ENCODE results near the gene SLC6A5. TPM values are rescaled to one million over a fixed set of nuclear protein-coding genes. Genes with fewer than 3 reads are reported as not detected.

SLC6A5 gene
- total RNA-seq, 1 donor from 2014 or later: not detected

DNA sequence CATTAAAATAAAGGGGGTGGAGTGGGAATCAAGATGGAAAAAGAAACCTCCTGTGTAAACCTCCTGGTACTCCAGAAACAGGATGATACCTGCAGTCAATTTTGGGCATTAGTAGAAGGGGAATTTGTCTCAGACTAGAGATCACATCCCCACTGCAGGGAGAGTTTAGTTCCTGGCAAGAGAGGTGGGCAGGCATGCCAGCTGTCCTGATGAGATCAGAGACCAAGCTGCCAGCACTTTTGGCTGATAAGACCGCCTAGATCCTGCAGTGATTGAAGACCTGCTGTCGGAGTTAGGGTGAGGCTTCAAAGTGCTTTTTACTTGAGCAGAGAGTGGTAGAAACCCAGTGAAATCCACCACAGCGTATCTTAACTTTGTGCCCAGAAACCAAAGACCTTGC is 40.3 kb downstream of the SLC6A5 start:
- DNase-seq (ENCODE audit: low spot score in 2 of 2): no peak
- Histone ChIP-seq H3K4me1 (no peaks in the 10 kb centered on the region), H3K4me3 (no peak overlapping the region), H3K27me3 (no peaks in the 10 kb centered on the region), H3K9me3 (no peaks in the 10 kb centered on the region), H3K27ac (no peak overlapping the region), H3K36me3 (no peaks in the 10 kb centered on the region)
- TF ChIP-seq CTCF (IDR thresholded peaks at IDR 0.05): no peak
- intact Hi-C loops (cut with DNase I): no loop called here

GRCh38 chr11:20640401-20640800 is 41.0 kb downstream of the SLC6A5 start:
- no peaks in the 10 kb centered on the region for H3K9me3 ChIP-seq
- intact Hi-C loops (cut with DNase I): no loop called here
- H3K4me1 ChIP-seq: no peaks in the 10 kb centered on the region
- no peak overlapping the region for H3K27ac ChIP-seq
- no peaks in the 10 kb centered on the region for H3K36me3 ChIP-seq
- no peak for TF ChIP-seq CTCF (IDR thresholded peaks at IDR 0.05)
- DNase-seq (ENCODE audit: low spot score in 2 of 2): no peak
- H3K4me3 ChIP-seq: no peak overlapping the region
- H3K27me3 ChIP-seq: no peaks in the 10 kb centered on the region

- H3K36me3 ChIP-seq: no peaks in the 10 kb centered on the region
- no peak for TF ChIP-seq CTCF (IDR thresholded peaks at IDR 0.05)
- H3K9me3 ChIP-seq: no peaks in the 10 kb centered on the region
- no peak for DNase-seq (ENCODE audit: low spot score in 2 of 2)
- H3K4me3 ChIP-seq: no peak overlapping the region
- no peaks in the 10 kb centered on the region for H3K27me3 ChIP-seq
- H3K4me1 ChIP-seq: no peaks in the 10 kb centered on the region
- intact Hi-C loops (cut with DNase I): no loop called here
- H3K27ac ChIP-seq: no peak overlapping the region
Observed at GRCh38 chr11:20644360-20644759, 45.0 kb downstream of the SLC6A5 start.

- Histone ChIP-seq H3K27ac (no peak overlapping the region), H3K4me3 (no peak overlapping the region), H3K36me3 (no peaks in the 10 kb centered on the region), H3K9me3 (no peaks in the 10 kb centered on the region), H3K4me1 (no peaks in the 10 kb centered on the region), H3K27me3 (no peaks in the 10 kb centered on the region)
- intact Hi-C loops (cut with DNase I): loop anchor here (5.0 kb wide), 2 partner anchors 1339 to 1654 kb away; no protein-coding TSS in a partner anchor
- DNase-seq (ENCODE audit: low spot score in 2 of 2): no peak
- TF ChIP-seq CTCF (IDR thresholded peaks at IDR 0.05): peak; percentile 62 to 89 (median 81)
Observed at GRCh38 chr11:20647976-20648565, 48.7 kb downstream of the SLC6A5 start.

GRCh38 chr11:20652150-20652806 is 52.9 kb downstream of the SLC6A5 start:
- DNase-seq (ENCODE audit: low spot score in 2 of 2): no peak
- H3K36me3 ChIP-seq: no peaks in the 10 kb centered on the region
- H3K4me3 ChIP-seq: no peak overlapping the region
- H3K9me3 ChIP-seq: no peaks in the 10 kb centered on the region
- no peaks in the 10 kb centered on the region for H3K4me1 ChIP-seq
- no peaks in the 10 kb centered on the region for H3K27me3 ChIP-seq
- intact Hi-C loops (cut with DNase I): no loop called here
- no peak overlapping the region for H3K27ac ChIP-seq
- TF ChIP-seq CTCF (IDR thresholded peaks at IDR 0.05): no peak
